H7 (cell line): ENCODE measurements around the gene DHRS12. TPM values are rescaled to one million over a fixed set of nuclear protein-coding genes. Genes with fewer than 3 reads are reported as not detected.

Experiments
- DNase-seq: peaks from one replicate; pipeline ENCODE4 v3.0.0; 2012
- H3K27me3 ChIP-seq: 2 replicates; pipeline ENCODE4 v1.6.0; 2011; ENCODE audit warnings: mild to moderate bottlenecking, low read length; ENCODE audit not compliant: control insufficient read depth, insufficient read depth
- H3K36me3 ChIP-seq: replicated peaks from 2 replicates; pipeline ENCODE4 v1.5.1; 2011; ENCODE audit warnings: low read length; ENCODE audit not compliant: control insufficient read depth, insufficient read depth
- H3K4me3 ChIP-seq: 2 replicates; pipeline ENCODE4 v1.5.1; 2011; ENCODE audit warnings: low read depth, mild to moderate bottlenecking, control low read depth, low read length, moderate library complexity; ENCODE audit not compliant: insufficient read depth
- total RNA-seq: library from RNA; depleted of rRNA; stranded (reverse); fragments of >200 nt; shearing (Covaris generic); gene quantifications from 2 replicates; pipeline ENCODE4 v1.2.3, GENCODE V29; 2014

The DHRS12 gene
- total RNA-seq, 1 experiment from 2014 or later: 7.8 TPM

DNA sequence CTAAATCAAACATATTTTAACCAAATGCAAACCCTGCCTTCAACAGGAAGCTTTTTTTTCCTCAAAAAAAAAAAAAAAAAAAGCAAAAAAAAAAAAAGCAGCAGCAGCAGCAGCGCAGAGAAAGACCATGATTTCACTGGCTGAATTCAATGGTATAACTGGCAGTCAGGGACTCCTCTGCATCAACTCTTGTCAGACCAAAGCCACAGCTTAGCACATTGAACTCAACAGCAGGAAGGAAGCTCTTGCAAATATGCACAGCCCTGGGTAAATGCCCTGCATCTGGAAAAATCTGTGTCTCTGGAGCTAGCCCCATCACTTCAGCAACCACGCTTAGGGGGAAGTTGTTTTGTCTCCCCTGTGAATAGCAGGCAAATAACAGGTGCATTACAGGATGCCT, 17.6 kb upstream of the DHRS12 start:
- Histone ChIP-seq H3K36me3 (no peaks in the 10 kb centered on the region), H3K4me3 (no peak overlapping the region), H3K27me3 (no peaks in the 10 kb centered on the region)
- DNase-seq: no peak

DNA sequence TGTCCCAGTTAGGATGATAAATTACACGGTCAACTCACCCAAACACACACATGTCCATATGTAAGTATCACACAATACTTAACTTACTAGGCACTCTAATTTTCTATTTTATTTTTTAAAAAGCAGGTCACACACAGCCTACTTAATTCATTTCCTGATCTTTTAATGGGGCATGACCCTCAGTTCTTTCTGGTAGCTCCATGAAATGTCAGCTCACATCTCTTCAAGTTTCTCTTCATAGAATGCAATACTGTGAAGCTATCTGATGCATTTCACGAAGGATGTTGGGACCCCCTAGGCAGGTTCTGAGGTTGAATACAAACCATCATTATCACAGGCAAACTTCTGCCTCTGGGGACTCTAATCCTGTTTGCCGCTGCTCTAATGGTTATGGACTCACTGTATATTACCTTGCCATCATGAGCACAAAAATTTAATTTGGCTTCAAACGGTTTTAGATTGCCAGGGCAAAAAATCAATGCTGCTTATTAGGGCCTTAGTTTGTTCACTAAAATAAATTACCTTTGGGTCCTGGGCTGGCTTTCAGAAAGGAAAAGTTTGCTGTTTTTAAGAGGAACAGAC, 16.1 kb upstream of the DHRS12 start:
- no peak overlapping the region for H3K4me3 ChIP-seq
- H3K36me3 ChIP-seq: no peaks in the 10 kb centered on the region
- DNase-seq: no peak
- no peaks in the 10 kb centered on the region for H3K27me3 ChIP-seq

DNA sequence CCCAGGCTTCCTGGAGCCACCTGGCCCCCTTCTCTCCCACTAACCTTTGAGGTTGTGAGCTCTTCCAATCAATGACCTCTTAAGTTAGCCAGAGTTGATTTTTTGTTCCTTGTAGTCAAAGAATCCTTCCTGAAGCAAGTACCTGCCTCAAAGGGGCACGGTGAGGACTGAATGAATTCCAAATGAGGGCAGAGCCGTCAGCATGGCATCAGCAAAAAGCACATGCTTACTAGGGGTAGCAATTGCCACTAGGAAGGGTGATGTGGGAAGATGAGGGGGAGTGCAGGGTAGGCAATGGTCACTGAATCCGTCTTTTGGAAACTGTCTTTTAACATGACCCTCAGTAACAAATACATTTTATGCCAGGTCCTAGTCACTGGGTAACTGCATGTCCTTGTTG, 15.6 kb upstream of the DHRS12 start:
- H3K27me3 ChIP-seq: no peaks in the 10 kb centered on the region
- DNase-seq: no peak
- H3K4me3 ChIP-seq: no peak overlapping the region
- H3K36me3 ChIP-seq: no peaks in the 10 kb centered on the region

DNA sequence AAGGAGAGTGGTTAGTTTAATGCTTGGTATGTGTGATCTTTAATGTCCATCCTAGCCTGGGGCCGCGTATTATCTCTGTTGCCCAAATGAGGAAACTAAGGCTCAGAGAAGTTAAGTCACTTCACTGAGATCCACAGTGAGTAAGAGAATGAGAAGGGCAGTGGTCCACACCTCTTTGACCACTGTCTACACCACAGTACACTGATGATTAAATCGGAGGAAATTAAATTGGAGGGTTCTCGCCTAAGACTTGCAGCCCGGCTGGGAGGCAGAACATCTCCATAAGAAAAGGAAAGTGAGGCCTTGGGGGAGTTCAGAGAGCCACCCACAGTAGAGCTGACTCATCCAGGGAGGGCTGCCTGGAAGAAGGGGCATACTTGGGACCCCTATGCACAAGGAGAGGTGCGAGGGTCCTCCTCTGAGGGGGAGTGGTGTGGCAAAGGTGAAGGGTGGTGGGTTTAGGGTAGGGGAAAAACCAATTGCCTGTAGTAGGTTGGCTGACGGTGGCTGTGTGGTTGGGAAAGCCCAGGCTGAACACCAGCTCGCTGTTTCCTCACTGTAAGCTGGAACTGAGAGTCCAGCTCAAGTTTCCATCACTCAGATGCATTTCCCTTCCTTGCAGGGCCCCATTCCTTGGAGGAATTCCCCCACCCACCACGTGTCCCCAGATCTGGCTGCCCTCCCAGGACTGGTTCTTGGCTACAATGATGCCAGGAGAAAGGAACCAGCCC, 15.0 kb upstream of the DHRS12 start:
- DNase-seq: no peak
- Histone ChIP-seq H3K36me3 (no peaks in the 10 kb centered on the region), H3K4me3 (no peak overlapping the region), H3K27me3 (no peaks in the 10 kb centered on the region)

DNA sequence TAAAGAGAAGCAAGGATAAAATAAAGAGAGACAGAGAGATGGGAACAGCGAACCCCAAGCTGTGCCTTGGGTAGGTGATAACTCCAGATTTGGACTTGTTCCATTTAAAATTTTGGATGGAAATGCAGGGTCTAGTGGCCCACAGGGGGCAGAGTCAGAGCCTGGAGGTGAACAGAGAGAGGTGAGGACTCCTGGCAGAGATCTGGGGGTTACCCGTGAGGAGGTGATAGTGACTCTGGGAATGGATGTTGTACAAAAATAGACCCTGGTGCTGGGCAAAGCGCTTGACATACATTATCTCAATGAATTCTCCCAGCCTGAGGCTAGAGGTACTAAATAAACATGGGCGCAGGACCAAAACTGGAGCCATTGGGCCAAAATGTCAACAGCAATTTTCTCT, 14.3 kb upstream of the DHRS12 start:
- DNase-seq: no peak
- Histone ChIP-seq H3K36me3 (no peaks in the 10 kb centered on the region), H3K27me3 (no peaks in the 10 kb centered on the region), H3K4me3 (no peak overlapping the region)

DNA sequence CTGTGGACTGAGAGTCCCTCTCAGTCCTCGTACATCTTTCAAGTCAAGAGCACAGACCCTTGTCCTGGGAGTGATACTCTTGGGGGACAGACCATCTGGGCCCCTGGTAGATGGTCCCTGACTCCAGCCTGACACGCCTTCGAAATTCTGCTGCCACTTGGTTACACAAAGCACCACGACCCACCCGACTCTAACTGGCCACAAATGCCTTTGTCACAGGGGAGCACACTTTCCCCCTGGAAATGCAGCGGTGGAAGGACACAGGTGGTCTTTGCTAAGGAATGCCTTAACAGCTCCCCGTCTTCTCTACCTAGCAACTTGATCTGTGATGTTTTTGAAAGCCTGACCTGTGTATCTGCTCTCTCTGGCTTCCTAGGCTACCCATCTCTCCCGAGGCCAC, 13.8 kb upstream of the DHRS12 start:
- Histone ChIP-seq H3K4me3 (no peak overlapping the region), H3K36me3 (no peaks in the 10 kb centered on the region), H3K27me3 (no peaks in the 10 kb centered on the region)
- DNase-seq: no peak

DNA sequence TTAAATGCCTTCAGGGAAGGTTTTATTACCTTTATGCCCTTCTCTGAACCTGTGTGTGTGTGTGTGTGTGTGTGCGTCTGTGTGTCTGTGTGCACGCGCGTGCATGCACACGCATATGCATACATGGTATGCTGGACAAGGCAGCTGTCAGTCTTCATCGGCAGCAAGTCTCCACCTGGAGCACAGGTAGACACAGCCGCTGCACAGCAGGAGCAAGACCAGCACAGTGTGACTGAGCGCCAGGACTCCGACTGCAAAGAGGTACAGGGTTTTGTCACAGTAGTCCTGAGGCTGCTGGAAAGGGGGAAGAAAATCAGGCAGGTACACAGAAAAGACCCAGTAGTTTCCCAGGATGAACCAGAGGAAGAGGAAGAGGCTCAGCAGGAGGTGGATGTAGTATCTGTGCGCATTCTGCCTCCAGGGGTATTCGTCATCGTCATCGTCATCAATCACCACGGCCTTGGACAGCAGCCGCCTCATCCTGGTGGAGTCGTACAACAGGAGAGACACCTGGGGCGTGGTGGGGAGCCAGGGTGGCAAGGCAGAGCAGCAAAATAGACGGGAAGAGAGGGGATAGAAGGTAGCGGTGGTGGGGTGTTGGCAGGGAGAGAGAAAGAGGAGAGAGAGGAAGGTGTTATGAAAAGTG, 12.8 kb upstream of the DHRS12 start:
- no peaks in the 10 kb centered on the region for H3K36me3 ChIP-seq

DNA sequence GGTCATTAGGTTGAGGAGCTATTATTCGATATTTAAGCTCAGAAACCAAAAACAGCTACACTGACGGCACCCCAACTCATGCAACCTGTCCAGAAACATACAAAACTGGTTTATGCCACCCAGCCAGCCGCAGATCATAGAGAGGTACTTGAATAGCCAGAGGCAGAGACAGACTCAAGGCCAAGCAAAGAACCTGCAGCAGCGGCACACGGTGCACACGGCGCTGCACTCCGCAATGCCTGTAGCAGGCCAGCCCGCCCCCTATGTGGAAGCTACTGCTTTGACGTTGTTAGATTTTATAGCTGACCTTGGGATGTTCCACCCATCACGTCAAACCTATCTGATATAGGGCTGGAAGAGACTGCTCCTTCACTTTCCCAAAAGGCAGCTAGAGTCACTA, 11.9 kb upstream of the DHRS12 start:
- H3K27me3 ChIP-seq: no peaks in the 10 kb centered on the region

More for the DNA sequence above, 12.8 kb upstream of the DHRS12 start:
- H3K4me3 ChIP-seq: no peak overlapping the region
- DNase-seq: no peak
- H3K27me3 ChIP-seq: no peaks in the 10 kb centered on the region

DNA sequence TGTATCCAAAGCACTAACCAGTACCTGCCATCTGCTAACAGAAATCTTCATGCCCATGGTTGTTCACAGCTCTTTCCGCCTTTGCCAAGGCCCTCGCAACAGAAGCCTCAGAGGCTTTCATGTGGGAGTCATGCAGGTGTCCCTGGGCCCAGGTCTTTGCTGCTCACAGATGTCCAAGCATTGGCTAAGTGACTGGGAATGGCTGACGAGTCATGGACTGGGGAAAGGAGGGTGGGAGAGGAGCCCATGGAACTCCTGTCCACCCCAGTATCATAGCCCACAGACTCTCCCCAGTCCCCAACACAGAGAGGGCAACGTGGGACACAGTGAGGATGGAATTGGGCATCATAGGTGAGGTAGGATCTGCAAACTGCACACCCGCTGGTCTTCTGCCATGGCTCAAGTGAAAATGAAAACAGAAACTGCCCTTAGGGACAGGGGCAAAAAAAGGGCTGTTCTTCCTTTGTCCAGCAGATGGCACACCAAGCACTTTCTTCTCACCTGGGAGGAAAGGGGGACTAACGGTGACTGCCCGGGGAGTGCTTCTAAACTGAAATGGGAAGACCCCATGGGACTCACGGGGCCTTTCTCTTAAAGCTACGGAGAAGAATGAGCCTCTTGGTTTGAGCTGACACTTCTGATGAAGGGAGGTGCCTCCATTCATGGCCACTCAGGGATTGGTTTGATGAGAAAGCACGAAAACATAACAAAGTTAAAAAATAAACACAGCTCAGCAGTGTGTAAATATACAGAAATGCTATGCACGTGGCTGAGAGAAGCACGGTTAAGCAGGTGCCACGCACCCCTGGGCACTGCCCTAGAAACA, 11.1 kb upstream of the DHRS12 start:
- no peaks in the 10 kb centered on the region for H3K36me3 ChIP-seq
- peak; percentile 87 for DNase-seq
- H3K4me3 ChIP-seq: no peak overlapping the region; the same call in 1 of the 2 replicates
- no peaks in the 10 kb centered on the region for H3K27me3 ChIP-seq

More for the DNA sequence above, 11.9 kb upstream of the DHRS12 start:
- Histone ChIP-seq H3K36me3 (no peaks in the 10 kb centered on the region), H3K4me3 (no peak overlapping the region)
- no peak for DNase-seq

DNA sequence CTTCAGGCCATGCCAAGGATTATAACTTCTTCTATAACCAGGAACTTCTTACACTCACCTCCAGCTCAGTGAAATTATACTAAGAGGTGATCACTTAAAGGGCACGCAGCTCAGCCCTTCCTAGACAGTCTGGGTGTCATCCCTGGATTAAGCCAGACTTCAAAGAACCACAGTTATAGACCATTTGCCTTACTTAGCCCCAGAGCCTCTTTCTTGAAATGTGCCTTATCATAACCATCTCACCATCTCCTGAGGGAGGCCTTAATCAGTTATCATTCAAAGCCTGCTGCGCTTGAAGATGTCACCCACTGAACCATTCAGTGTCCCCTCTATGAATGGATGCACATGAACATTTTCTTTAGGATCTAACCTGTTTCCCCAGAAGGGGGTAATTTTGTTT, 10.1 kb upstream of the DHRS12 start:
- H3K4me3 ChIP-seq: no peak overlapping the region
- DNase-seq: no peak
- H3K36me3 ChIP-seq: no peaks in the 10 kb centered on the region
- H3K27me3 ChIP-seq: no peaks in the 10 kb centered on the region

DNA sequence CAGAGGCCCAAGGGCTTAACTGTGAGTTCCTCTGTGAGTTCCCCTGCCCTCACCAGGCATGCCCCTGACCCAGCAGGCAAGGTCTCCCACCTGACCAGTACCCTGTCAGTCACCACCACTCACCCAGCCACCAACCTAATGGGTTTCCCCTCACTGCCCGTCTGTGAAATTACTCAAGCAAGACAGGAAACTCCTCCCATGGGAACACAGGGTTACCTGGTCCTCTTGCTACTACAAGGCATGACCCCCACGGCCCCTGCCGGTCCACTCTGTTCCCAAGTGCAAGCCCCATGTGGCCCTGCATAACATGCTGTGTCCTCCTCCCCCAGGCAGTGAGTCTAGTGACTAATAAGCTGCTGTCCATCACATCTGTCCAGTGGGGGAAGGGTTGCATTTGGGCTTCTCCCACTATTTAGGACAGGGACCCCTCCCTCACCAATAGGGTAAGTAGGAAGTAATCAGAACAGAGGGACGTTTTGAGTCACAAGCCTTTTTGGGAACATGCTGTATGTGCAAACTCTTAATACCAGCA, 8.0 kb upstream of the DHRS12 start:
- no peak for DNase-seq
- no peaks in the 10 kb centered on the region for H3K36me3 ChIP-seq
- H3K27me3 ChIP-seq: no peaks in the 10 kb centered on the region
- no peak overlapping the region for H3K4me3 ChIP-seq

DNA sequence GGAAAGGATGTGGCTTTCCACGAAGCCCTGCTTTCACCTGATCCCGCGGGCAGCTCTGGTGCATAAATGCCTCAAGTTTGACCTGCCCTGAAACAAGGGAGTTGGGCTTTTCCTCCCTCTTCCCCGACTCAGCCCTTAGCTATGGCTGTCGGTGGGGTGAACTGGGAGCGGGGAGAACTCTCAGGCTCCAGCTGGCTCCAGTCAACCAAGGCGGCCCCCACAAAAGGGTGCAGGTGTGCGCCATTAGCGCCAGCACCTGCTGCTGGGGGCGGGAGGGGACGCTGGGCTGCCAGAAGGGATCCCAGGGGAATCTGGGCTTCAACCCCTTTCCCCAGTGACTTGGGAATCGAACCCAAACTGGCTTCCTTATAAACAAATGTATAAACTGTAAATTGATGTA, 7.1 kb upstream of the DHRS12 start:
- Histone ChIP-seq H3K4me3 (no peak overlapping the region), H3K36me3 (no peaks in the 10 kb centered on the region), H3K27me3 (no peaks in the 10 kb centered on the region)
- no peak for DNase-seq

DNA sequence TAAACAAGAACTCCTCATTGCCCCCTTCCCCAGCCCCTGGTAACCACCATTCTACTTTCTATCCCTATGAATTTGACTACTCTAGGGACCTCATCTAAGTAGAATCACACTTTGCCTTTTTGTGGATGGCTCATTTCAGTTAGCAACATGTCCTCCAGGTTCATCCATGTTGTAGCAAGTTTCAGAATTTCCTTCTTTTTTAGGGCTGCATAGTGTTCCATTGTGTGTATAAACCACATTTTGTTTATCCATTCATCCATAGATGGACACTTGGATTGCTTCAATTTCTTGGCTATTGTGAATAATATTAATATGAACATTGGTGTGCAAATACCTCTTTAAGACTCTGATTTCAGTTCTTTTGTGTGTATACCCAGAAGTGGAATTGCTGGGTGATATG, 4.8 kb upstream of the DHRS12 start:
- no peak overlapping the region for H3K4me3 ChIP-seq
- no peak for DNase-seq
- H3K27me3 ChIP-seq: no peaks in the 10 kb centered on the region; the same call in 1 of the 2 replicates
- H3K36me3 ChIP-seq: no peaks in the 10 kb centered on the region

DNA sequence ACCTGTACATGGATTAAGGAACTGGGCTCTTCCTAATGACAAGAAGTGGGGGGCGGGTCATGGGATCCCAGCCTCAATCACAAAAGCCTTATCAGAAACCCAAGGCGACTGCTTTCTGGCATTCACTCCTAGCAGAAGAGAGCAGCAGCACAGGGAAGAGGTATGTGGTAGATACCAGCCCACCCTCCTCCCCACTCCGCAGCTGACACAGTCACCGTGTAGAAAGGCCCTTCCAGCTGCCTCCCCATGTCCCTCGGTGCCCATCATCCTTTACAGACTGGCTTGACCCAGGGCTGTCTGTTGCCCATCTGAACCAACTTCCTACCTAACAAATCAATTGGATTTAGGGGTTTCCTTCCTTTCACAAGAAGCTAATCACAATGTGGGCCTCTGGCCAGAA, 3.1 kb upstream of the DHRS12 start:
- Histone ChIP-seq H3K36me3 (no peaks in the 10 kb centered on the region), H3K4me3 (no peak overlapping the region), H3K27me3 (no peaks in the 10 kb centered on the region; the same call in 1 of the 2 replicates)
- DNase-seq: no peak
